Activated CD8-positive, alpha-beta memory T cell treated with anti-CD3 and anti-CD28 coated beads, Interleukin-2, amount 50 U/mL, for 24 hours (primary cell): ENCODE measurements around the gene PLBD1.

ENCODE experiments used
- DNase-seq: peaks from one replicate; pipeline ENCODE4 v3.0.0-alpha.2; 2020; ENCODE audit errors: extremely low read depth

The PLBD1 gene

DNA sequence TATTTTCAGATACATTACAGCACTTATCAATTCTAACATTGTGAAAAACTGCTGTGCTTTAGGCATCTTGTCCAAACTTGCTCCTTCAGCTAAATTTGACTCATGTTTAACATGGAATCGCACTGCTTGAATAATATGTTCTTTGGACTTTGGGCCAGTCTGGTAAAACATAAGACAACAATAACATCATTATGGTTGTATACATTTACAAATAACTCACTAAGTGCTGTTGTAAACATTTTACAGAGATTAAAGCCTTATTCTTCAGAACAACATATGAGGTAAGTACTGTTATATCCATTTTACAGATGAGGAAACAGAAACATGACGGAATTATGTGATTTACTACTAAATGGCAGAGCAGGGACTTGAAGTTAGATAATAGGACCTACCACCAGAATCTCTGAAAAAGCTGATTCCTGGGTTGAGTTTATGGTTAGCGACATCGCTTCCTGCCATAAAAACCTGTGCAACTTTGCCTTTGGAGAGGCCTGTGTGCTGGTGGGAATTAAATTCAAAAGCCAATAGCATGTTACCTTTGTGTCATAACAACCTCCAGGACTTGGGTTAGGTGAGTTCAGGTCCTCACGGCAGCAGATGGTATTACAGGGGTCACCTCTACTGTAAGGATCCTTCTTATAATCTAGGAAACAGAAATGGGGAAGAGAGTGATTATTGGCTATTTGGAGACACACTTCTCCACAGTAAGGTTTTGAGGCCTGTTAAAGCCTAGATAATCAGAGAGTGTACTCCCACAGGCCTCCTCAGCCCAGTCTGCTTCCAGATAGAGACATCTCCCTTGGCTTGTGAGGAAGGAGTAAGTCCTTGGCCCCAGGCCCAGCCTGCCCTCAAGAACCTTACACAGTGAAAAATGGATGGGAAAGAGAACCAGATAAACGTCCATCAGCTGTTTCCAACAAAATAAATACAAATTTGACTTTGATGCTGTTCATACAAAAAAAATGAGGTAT lies 61.8 kb downstream of the PLBD1 start:
- no peak for DNase-seq

DNA sequence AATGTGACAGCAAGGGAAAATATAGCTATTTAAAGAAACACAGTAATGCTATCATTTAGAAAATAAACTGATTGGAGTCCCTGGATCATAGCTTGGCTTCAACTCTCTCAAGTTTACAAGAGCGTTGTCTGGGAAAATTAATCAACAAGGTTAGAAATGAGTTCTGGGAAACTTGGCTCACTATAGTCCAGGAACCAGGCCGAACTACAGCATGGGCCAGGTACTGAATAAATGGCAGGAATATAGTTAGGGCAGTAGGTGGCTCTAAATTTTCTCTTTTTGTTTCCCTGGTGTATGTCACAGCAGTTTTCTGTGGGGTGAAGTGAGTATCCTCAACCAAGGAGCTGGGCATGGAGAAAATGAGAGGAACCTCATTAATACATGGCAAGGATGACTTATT lies 72.4 kb downstream of the PLBD1 start:
- no peak for DNase-seq

DNA sequence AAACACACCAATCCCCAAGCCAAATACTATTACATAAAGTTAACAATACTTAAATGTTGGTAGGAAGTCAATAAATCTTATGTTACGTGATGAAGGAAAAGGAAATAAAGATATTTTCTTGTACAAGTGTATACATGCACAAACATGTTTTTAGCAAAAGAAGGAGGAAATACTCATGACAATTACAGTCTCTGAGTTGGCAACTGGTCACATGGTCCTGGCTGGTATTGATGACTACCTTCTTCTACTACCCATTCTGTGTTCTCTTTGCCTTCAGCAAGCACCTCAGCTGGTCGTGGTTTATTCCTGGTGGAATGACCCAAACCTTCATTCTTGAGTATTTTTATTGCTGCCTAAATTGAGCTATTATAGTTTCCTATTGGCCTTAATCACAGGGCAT lies 84.8 kb downstream of the PLBD1 start:
- DNase-seq = no peak

DNA sequence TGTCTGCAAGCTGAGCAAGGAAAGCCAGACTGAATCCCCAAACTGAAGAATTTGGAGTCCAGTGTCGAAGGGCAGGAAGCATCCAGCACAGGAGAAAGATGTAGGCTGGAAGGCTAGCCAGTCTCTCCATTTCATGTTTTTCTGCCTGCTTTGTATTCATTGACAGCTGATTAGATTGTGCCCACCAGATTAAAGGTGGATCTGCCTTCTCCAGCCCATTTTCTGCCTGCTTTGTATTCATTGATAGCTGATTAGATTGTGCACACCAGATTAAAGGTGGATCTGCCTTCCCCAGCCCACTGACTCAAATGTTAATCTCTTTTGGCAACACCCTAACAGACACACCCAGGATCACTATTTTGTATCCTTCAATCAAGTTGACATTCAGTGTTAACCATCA lies 85.3 kb downstream of the PLBD1 start:
- no peak for DNase-seq

DNA sequence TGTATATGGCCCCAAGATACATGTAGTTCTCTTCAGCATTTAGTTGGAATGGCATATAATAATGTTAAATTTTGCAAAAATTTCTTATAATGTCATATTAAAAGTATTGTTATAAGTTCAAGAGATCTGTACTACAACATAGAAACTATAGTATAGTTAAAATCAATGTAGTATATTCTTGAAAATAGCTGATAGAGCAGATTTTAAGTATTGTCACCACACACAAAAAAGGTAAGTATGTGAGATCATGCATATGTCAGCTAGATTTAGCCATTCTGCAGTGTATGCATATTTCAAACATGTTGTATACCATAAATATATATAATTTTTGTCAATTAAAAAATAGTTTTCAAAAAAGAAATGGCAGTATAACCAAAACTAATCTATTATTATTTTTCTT lies 86.5 kb downstream of the PLBD1 start:
- DNase-seq = no peak

DNA sequence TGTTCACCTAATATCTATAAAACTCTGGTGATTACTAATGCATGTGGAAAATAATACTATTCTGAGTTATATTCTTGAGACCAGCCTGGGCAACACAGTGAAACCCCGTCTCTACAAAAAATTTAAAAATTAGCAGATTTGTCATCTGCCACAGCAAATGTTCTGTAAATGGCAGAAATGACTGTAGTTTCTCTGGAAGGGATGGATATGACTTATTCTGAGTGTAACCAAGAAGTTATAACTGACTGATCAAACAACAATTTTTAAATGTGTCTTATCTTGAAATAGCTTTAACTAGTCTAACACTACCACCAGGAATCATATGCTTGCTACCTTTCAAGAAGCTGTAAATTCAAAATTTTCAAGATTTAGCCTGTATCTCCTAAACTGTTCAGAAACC lies 88.7 kb downstream of the PLBD1 start:
- DNase-seq = no peak

DNA sequence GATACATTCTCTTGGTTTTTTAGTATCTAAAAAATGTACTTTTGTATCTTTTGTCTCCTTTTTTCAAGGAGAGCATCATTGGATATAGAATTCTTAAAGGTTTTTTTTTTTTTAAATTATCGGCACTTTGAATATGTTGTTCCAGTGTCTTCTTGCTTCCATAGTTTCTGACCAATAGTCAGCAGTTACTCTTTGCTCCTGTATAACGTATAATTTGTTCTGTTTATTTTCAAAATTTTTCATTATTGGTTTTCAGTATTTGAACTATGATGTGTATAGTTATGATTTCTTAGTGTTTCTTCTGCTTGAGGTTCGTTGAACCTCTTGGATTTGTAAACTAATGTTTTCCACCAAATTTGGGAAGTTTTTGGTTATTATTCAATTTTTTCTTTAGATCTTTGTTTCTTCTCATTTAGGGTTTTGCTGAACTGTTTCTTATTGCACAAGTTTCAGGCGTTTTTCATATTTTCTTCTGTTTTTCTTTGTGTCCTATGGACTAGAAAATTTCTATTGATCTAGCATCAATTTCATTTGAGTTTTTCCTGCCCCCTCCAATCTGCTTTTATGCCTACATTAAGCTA lies 93.9 kb downstream of the PLBD1 start:
- no peak for DNase-seq

DNA sequence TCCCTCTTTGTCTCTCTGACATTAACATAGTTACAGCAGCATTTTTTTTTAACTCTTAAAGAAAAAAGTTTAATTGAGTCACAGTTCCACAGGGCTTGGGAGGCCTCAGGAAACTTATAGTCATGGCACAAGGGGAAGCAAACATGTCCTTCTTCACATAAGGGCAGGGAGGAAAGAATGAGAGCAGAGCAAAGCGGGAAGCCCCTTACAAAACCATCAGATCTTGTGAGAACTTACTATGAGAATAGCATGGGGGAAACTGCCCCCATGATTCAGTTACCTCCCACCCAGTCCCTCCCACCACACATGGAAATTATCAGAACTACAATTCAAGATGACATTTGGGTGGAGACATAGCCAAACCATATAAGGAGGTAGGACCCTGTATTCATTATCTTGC lies 96.2 kb downstream of the PLBD1 start:
- no peak for DNase-seq

DNA sequence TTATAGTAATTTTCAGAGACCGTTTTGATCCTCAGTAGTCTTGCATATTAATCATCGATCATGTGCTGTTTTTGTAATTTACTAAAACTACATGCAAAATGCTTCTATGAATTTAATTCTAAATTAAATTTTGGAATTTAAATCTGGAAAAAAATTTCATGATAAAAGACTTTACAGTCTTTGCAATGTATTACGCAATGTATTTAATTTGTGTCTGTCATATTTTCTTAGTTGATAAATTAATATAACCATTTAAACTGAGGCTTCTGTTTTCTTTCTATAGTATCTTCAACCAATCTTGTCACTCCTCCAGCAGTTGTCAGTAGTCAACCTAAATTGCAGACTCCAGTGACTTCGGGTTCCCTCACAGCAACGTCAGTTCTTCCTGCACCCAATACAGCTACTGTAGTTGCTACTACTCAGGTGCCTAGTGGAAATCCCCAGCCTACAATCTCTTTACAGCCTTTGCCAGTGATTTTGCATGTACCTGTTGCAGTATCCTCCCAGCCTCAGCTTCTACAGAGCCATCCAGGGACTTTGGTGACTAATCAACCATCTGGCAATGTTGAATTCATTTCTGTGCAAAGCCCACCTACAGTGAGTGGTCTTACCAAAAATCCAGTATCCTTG lies 107.4 kb downstream of the PLBD1 start:
- DNase-seq = no peak

DNA sequence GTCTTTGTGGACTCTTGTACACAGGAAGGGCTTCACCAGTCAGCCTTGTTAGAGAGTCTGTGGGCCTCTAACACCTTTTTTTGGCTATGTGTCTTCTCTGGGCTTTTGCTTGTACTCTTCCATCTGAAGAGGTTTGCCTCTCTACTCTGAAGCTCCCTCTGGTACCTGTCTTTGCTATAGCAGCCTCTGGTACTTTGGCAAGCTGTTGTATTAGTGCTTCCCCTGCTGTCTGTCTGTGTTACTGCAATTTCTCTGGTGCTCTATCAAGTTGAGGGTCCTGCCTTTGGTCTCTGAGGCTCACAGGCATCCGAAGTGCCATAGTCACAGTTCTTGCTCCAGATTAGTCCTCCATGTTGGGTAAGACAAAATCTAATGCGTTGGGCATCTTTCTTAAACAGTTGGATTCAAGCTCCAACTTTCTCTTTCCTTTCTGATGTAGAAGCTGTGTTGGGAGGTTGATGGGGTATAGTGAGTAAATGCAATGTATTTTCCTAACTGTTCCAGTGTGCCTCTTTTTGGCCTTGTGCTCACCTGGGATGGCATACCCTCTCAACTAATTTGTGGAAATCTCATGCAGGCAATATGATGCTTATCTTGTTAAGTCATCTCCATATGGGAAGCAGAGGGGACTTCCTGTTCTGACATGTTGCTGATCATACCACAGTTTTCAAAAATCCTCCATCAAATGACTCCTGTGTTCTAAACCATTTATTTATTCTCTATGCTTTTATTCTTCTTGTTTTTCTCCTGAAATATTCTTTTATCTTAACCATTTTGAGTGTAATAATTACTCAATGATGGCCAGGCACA lies 113.4 kb downstream of the PLBD1 start:
- peak; percentile 9 for DNase-seq
